SK-N-SH treated with all-trans-retinoic acid at 6 μM for 48 hours (cell line): ENCODE results near the gene RHEX.

Experiments
- ATAC-seq: fragments of 200-7000 bp; cut with Tn5 transposase; 3 replicates; pipeline ENCODE4 v1.9.1; 2020; ENCODE audit warnings: mild to moderate bottlenecking, moderate library complexity
- ARNTL ChIP-seq: fragments of 450-650 bp; formaldehyde crosslinking; IDR thresholded peaks from 2 replicates; pipeline ENCODE4 v1.5.0; 2020; ENCODE audit warnings: low read depth, mild to moderate bottlenecking, moderate library complexity, borderline replicate concordance
- BACH2 ChIP-seq: fragments of 250-450 bp; sonication (Bioruptor Pico); IDR thresholded peaks from 2 replicates; pipeline ENCODE4 v1.9.0; 2021; ENCODE audit warnings: mild to moderate bottlenecking, borderline replicate concordance
- CSDC2 ChIP-seq: fragments of 250-450 bp; sonication (Bioruptor Pico); IDR thresholded peaks from 2 replicates; pipeline ENCODE4 v1.5.0; 2020; ENCODE audit warnings: mild to moderate bottlenecking, moderate library complexity
- CSRNP3 ChIP-seq: fragments of 250-450 bp; sonication (Bioruptor Pico); IDR thresholded peaks from 2 replicates; pipeline ENCODE4 v1.5.1; 2021; ENCODE audit warnings: mild to moderate bottlenecking, moderate library complexity
- GLIS3 ChIP-seq: fragments of 250-450 bp; sonication (Bioruptor Pico); IDR thresholded peaks from 2 replicates; pipeline ENCODE4 v1.5.0; 2020; ENCODE audit warnings: mild to moderate bottlenecking, moderate library complexity
- ISL1 ChIP-seq: fragments of 250-450 bp; sonication (Bioruptor Pico); IDR thresholded peaks from 2 replicates; pipeline ENCODE4 v2.1.2; 2022; ENCODE audit warnings: mild to moderate bottlenecking, moderate library complexity
- PATZ1 ChIP-seq: fragments of 250-450 bp; sonication (Bioruptor Pico); IDR thresholded peaks from 2 replicates; pipeline ENCODE4 v1.8.0; 2020; ENCODE audit warnings: mild to moderate bottlenecking, moderate library complexity, borderline replicate concordance
- PPARA ChIP-seq: fragments of 250-450 bp; sonication (Bioruptor Pico); IDR thresholded peaks from 2 replicates; pipeline ENCODE4 v1.5.0; 2020; ENCODE audit warnings: mild to moderate bottlenecking, borderline replicate concordance
- TCF4 ChIP-seq: fragments of 250-450 bp; sonication (Bioruptor Pico); IDR thresholded peaks from 2 replicates; pipeline ENCODE4 v1.8.0; 2021; ENCODE audit warnings: mild to moderate bottlenecking, moderate library complexity, borderline replicate concordance
- TOX ChIP-seq: fragments of 250-450 bp; sonication (Bioruptor Pico); IDR thresholded peaks from 2 replicates; pipeline ENCODE4 v1.8.0; 2021; ENCODE audit warnings: mild to moderate bottlenecking, moderate library complexity, borderline replicate concordance
- ZFP3 ChIP-seq: fragments of 250-450 bp; sonication (Bioruptor Pico); IDR thresholded peaks from 2 replicates; pipeline ENCODE4 v1.5.0; 2020; ENCODE audit warnings: mild to moderate bottlenecking, moderate library complexity
- ZFP30 ChIP-seq: fragments of 450-650 bp; formaldehyde crosslinking; IDR thresholded peaks from 2 replicates; pipeline ENCODE4 v1.5.0; 2022; ENCODE audit warnings: mild to moderate bottlenecking, moderate library complexity
- ZNF565 ChIP-seq: fragments of 450-650 bp; formaldehyde crosslinking; conservative IDR thresholded peaks from 2 replicates; pipeline ENCODE4 v1.5.0; 2020; ENCODE audit warnings: low read depth, mild to moderate bottlenecking, moderate library complexity
- TF ChIP-seq, protein P1 (sequence below): fragments of 250-450 bp; sonication (Bioruptor Pico); IDR thresholded peaks from 2 replicates; pipeline ENCODE4 v1.5.1; 2020; ENCODE audit warnings: low read depth, mild to moderate bottlenecking, moderate library complexity
- TF ChIP-seq, protein P2 (sequence below): fragments of 250-450 bp; sonication (Bioruptor Pico); IDR thresholded peaks from 2 replicates; pipeline ENCODE4 v1.8.0; 2021; ENCODE audit warnings: low read depth, mild to moderate bottlenecking, moderate library complexity, borderline replicate concordance
- TF ChIP-seq, protein P3 (sequence below): fragments of 250-450 bp; sonication (Bioruptor Pico); IDR thresholded peaks from 2 replicates; pipeline ENCODE4 v1.5.0; 2020; ENCODE audit warnings: mild to moderate bottlenecking, moderate library complexity

Gene RHEX

GRCh38 chr1:206120406-206120805 is 67.4 kb downstream of the RHEX start (continued):
- TF ChIP-seq, protein P1, sequence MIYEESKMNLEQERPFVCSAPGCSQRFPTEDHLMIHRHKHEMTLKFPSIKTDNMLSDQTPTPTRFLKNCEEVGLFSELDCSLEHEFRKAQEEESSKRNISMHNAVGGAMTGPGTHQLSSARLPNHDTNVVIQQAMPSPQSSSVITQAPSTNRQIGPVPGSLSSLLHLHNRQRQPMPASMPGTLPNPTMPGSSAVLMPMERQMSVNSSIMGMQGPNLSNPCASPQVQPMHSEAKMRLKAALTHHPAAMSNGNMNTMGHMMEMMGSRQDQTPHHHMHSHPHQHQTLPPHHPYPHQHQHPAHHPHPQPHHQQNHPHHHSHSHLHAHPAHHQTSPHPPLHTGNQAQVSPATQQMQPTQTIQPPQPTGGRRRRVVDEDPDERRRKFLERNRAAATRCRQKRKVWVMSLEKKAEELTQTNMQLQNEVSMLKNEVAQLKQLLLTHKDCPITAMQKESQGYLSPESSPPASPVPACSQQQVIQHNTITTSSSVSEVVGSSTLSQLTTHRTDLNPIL (CRISPR knock-in tag): no peak
- no peak for TF ChIP-seq ZFP3 (CRISPR knock-in tag)
- no peak for TF ChIP-seq CSRNP3 (CRISPR knock-in tag)

DNA sequence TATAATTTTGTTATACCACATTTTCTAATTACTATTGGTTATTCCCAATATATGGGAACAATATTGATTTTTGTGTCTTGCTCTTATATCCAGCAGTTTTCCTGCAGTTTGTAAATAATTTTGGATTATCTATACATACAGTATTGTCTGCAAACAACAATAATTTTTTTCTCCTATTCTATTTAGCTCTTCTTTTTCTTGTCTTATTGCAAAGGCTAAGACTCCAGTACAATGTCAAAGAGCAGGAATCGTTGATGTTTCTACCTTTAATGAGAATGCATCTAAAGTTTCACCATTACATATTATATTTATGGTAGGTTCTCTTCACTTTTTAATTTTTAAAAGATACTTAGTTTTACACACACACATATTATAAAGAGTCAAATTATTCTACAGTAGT is 68.3 kb downstream of the RHEX start:
- no peak for TF ChIP-seq ISL1
- TF ChIP-seq, protein P2, sequence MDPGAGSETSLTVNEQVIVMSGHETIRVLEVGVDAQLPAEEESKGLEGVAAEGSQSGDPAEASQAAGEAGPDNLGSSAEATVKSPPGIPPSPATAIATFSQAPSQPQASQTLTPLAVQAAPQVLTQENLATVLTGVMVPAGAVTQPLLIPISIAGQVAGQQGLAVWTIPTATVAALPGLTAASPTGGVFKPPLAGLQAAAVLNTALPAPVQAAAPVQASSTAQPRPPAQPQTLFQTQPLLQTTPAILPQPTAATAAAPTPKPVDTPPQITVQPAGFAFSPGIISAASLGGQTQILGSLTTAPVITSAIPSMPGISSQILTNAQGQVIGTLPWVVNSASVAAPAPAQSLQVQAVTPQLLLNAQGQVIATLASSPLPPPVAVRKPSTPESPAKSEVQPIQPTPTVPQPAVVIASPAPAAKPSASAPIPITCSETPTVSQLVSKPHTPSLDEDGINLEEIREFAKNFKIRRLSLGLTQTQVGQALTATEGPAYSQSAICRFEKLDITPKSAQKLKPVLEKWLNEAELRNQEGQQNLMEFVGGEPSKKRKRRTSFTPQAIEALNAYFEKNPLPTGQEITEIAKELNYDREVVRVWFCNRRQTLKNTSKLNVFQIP (CRISPR knock-in tag): no peak
- ATAC-seq: no peak

GRCh38 chr1:206122686-206123085 is 69.7 kb downstream of the RHEX start:
- no peak for ATAC-seq
- no peak for TF ChIP-seq TOX

DNA sequence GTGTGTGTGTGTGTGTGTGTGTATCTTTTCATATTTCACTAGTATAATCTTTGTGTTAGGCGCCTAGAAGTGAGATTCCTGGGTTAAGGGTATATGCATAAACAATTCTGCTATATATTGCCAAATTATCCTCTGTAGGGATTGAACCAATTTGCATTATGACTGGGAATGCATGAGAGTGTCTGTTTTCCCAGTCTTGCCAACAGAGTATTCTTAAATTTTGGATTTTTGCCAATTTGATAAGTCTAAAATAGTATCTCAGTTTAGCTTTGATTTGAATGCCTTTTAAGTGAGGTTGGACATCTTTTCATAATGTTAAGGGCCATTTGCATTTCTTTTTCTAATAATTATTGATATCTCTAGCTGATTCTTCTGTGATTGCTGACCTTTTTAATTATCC is 72.4 kb downstream of the RHEX start:
- TF ChIP-seq BACH2 (CRISPR knock-in tag) (no peak), GLIS3 (CRISPR knock-in tag) (no peak), ZNF565 (no peak), CSRNP3 (CRISPR knock-in tag) (no peak), ARNTL (CRISPR knock-in tag) (no peak), TCF4 (no peak), PPARA (CRISPR knock-in tag) (no peak)
- no peak for ATAC-seq

DNA sequence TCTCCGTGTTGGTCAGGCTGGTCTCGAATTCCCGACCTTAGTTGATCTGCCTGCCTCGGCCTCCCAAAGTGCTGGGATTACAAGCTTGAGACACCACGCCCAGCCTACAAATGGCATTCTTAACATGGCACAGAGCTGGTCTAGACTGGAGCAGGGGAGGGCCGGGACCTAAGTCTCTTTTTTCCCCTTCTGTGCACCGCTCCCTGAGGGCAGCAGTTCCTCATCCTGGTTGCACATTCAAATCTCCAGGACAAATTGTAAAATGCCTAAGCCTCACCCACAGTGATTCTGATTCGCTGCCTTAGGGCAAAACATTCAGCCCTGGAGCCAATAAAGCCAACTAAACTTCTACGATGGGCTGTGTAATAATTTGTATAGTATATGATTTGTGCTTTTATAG is 74.4 kb downstream of the RHEX start:
- no peak for ATAC-seq

More for the DNA sequence above, 74.4 kb downstream of the RHEX start:
- TF ChIP-seq, protein P3, sequence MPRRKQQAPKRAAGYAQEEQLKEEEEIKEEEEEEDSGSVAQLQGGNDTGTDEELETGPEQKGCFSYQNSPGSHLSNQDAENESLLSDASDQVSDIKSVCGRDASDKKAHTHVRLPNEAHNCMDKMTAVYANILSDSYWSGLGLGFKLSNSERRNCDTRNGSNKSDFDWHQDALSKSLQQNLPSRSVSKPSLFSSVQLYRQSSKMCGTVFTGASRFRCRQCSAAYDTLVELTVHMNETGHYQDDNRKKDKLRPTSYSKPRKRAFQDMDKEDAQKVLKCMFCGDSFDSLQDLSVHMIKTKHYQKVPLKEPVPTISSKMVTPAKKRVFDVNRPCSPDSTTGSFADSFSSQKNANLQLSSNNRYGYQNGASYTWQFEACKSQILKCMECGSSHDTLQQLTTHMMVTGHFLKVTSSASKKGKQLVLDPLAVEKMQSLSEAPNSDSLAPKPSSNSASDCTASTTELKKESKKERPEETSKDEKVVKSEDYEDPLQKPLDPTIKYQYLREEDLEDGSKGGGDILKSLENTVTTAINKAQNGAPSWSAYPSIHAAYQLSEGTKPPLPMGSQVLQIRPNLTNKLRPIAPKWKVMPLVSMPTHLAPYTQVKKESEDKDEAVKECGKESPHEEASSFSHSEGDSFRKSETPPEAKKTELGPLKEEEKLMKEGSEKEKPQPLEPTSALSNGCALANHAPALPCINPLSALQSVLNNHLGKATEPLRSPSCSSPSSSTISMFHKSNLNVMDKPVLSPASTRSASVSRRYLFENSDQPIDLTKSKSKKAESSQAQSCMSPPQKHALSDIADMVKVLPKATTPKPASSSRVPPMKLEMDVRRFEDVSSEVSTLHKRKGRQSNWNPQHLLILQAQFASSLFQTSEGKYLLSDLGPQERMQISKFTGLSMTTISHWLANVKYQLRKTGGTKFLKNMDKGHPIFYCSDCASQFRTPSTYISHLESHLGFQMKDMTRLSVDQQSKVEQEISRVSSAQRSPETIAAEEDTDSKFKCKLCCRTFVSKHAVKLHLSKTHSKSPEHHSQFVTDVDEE: no peak
- TF ChIP-seq, protein P1 (CRISPR knock-in tag): no peak
- TF ChIP-seq PATZ1 (CRISPR knock-in tag) (no peak), CSDC2 (no peak), ZFP30 (CRISPR knock-in tag) (no peak), ZNF565 (no peak), PPARA (CRISPR knock-in tag) (no peak), BACH2 (CRISPR knock-in tag) (no peak)
